Measurements from ENCODE around the gene MFSD2A. TPM values are rescaled to one million over a fixed set of nuclear protein-coding genes. Genes with fewer than 3 reads are reported as not detected.

The MFSD2A gene
- total and polyA plus RNA-seq, 9 of the 15 experiments (the other 6 are each of a cell fraction or from before 2014, with no cell fraction given): 0.06 to 0.40 (median 0.15) TPM; not detected in 4

- TF ChIP-seq NELFE (IDR thresholded peaks at IDR 0.05; ENCODE audit: insufficient read depth, insufficient read length): no peak
- no peak for TF ChIP-seq RERE (CRISPR knock-in tag; IDR thresholded peaks at IDR 0.05; ENCODE audit: borderline replicate concordance)
- TF ChIP-seq POLR2AphosphoS5 (IDR thresholded peaks at IDR 0.05; ENCODE audit: control insufficient read depth, insufficient read depth, low read depth, low read length): no peak
- TF ChIP-seq HDAC1 (IDR thresholded peaks at IDR 0.05): no peak
- TF ChIP-seq ZNF41 (CRISPR knock-in tag; conservative IDR thresholded peaks at IDR 0.05): no peak
- TF ChIP-seq ZNF217 (CRISPR knock-in tag; IDR thresholded peaks at IDR 0.05): no peak
- TF ChIP-seq MNT (conservative IDR thresholded peaks at IDR 0.05): no peak
- TF ChIP-seq CCAR2 (IDR thresholded peaks at IDR 0.05; ENCODE audit: low read depth, low read length): no peak
- TF ChIP-seq PKNOX1 (IDR thresholded peaks at IDR 0.05): no peak
- TF ChIP-seq CBFB (CRISPR knock-in tag; IDR thresholded peaks at IDR 0.05): no peak
Observed at GRCh38 chr1:39987869-39988268, 32.9 kb downstream of the MFSD2A start (continued).

Data from K562 (cell line).